ENCODE measurements around the gene DMXL2.

The DMXL2 gene

GRCh38 chr15:51601801-51602200 is 20.8 kb downstream of the DMXL2 start:
- Histone ChIP-seq H3K9ac (ENCODE audit: low read length) (no peak overlapping the region), H3K27me3 (ENCODE audit: control insufficient read depth, insufficient read depth, low read length) (no peaks in the 10 kb centered on the region), H3K36me3 (ENCODE audit: control insufficient read depth, insufficient read depth, low read length) (no peaks in the 10 kb centered on the region), H3K9me3 (ENCODE audit: control insufficient read depth, insufficient read depth, low read depth, low read length) (no peaks in the 10 kb centered on the region), H3K4me3 (ENCODE audit: low read depth, low read length) (no peak overlapping the region), H3K27ac (ENCODE audit: low read depth, low read length) (no peak overlapping the region), H3K4me1 (ENCODE audit: control insufficient read depth, insufficient read depth, low read length) (no peaks in the 10 kb centered on the region)

- no peak overlapping the region for H3K27ac ChIP-seq (ENCODE audit: low read depth, low read length)
- H3K9ac ChIP-seq (ENCODE audit: low read length), result no peak overlapping the region
- no peaks in the 10 kb centered on the region for H3K36me3 ChIP-seq (ENCODE audit: control insufficient read depth, insufficient read depth, low read length)
- H3K27me3 ChIP-seq (ENCODE audit: control insufficient read depth, insufficient read depth, low read length), result no peaks in the 10 kb centered on the region
- no peak overlapping the region for H3K4me3 ChIP-seq (ENCODE audit: low read depth, low read length)
- no peaks in the 10 kb centered on the region for H3K9me3 ChIP-seq (ENCODE audit: control insufficient read depth, insufficient read depth, low read depth, low read length)
- no peaks in the 10 kb centered on the region for H3K4me1 ChIP-seq (ENCODE audit: control insufficient read depth, insufficient read depth, low read length)
Observed at GRCh38 chr15:51600114-51600513, 22.5 kb downstream of the DMXL2 start.

GRCh38 chr15:51589881-51590568 is 32.5 kb downstream of the DMXL2 start:
- no peaks in the 10 kb centered on the region for H3K36me3 ChIP-seq (ENCODE audit: control insufficient read depth, insufficient read depth, low read length)
- no peak overlapping the region for H3K9ac ChIP-seq (ENCODE audit: low read length)
- H3K27ac ChIP-seq (ENCODE audit: low read depth, low read length), result no peak overlapping the region
- H3K4me1 ChIP-seq (ENCODE audit: control insufficient read depth, insufficient read depth, low read length), result no peaks in the 10 kb centered on the region
- H3K4me3 ChIP-seq (ENCODE audit: low read depth, low read length), result no peak overlapping the region
- H3K27me3 ChIP-seq (ENCODE audit: control insufficient read depth, insufficient read depth, low read length), result no peaks in the 10 kb centered on the region
- H3K9me3 ChIP-seq (ENCODE audit: control insufficient read depth, insufficient read depth, low read depth, low read length), result peaks cover 34% of the 10 kb centered on the region

GRCh38 chr15:51588966-51589365 is 33.6 kb downstream of the DMXL2 start:
- Histone ChIP-seq H3K9ac (ENCODE audit: low read length) (no peak overlapping the region), H3K4me1 (ENCODE audit: control insufficient read depth, insufficient read depth, low read length) (no peaks in the 10 kb centered on the region), H3K4me3 (ENCODE audit: low read depth, low read length) (no peak overlapping the region), H3K36me3 (ENCODE audit: control insufficient read depth, insufficient read depth, low read length) (no peaks in the 10 kb centered on the region), H3K9me3 (ENCODE audit: control insufficient read depth, insufficient read depth, low read depth, low read length) (peaks cover 34% of the 10 kb centered on the region), H3K27me3 (ENCODE audit: control insufficient read depth, insufficient read depth, low read length) (no peaks in the 10 kb centered on the region), H3K27ac (ENCODE audit: low read depth, low read length) (no peak overlapping the region)

- Histone ChIP-seq H3K4me3 (ENCODE audit: low read depth, low read length) (no peak overlapping the region), H3K27me3 (ENCODE audit: control insufficient read depth, insufficient read depth, low read length) (no peaks in the 10 kb centered on the region), H3K4me1 (ENCODE audit: control insufficient read depth, insufficient read depth, low read length) (no peaks in the 10 kb centered on the region), H3K36me3 (ENCODE audit: control insufficient read depth, insufficient read depth, low read length) (no peaks in the 10 kb centered on the region), H3K9ac (ENCODE audit: low read length) (no peak overlapping the region), H3K9me3 (ENCODE audit: control insufficient read depth, insufficient read depth, low read depth, low read length) (peaks cover 28% of the 10 kb centered on the region), H3K27ac (ENCODE audit: low read depth, low read length) (no peak overlapping the region)
Observed at GRCh38 chr15:51585986-51586385, 36.6 kb downstream of the DMXL2 start.

- peaks cover 5% of the 10 kb centered on the region; the same call in 1 of the 2 replicates for H3K9me3 ChIP-seq (ENCODE audit: control insufficient read depth, insufficient read depth, low read depth, low read length)
- H3K4me1 ChIP-seq (ENCODE audit: control insufficient read depth, insufficient read depth, low read length), result no peaks in the 10 kb centered on the region
- no peak overlapping the region for H3K4me3 ChIP-seq (ENCODE audit: low read depth, low read length)
- no peak overlapping the region for H3K9ac ChIP-seq (ENCODE audit: low read length)
- H3K36me3 ChIP-seq (ENCODE audit: control insufficient read depth, insufficient read depth, low read length), result no peaks in the 10 kb centered on the region
- no peak overlapping the region for H3K27ac ChIP-seq (ENCODE audit: low read depth, low read length)
- H3K27me3 ChIP-seq (ENCODE audit: control insufficient read depth, insufficient read depth, low read length), result no peaks in the 10 kb centered on the region
Observed at GRCh38 chr15:51580982-51581381, 41.6 kb downstream of the DMXL2 start.

- no peak overlapping the region for H3K27ac ChIP-seq (ENCODE audit: low read depth, low read length)
- H3K4me3 ChIP-seq (ENCODE audit: low read depth, low read length), result no peak overlapping the region
- H3K9me3 ChIP-seq (ENCODE audit: control insufficient read depth, insufficient read depth, low read depth, low read length), result no peaks in the 10 kb centered on the region; the same call in 1 of the 2 replicates
- no peaks in the 10 kb centered on the region for H3K4me1 ChIP-seq (ENCODE audit: control insufficient read depth, insufficient read depth, low read length)
- H3K9ac ChIP-seq (ENCODE audit: low read length), result no peak overlapping the region
- no peaks in the 10 kb centered on the region for H3K36me3 ChIP-seq (ENCODE audit: control insufficient read depth, insufficient read depth, low read length)
- no peaks in the 10 kb centered on the region for H3K27me3 ChIP-seq (ENCODE audit: control insufficient read depth, insufficient read depth, low read length)
Observed at GRCh38 chr15:51580385-51580784, 42.2 kb downstream of the DMXL2 start.

- no peaks in the 10 kb centered on the region for H3K9me3 ChIP-seq (ENCODE audit: control insufficient read depth, insufficient read depth, low read depth, low read length)
- H3K27me3 ChIP-seq (ENCODE audit: control insufficient read depth, insufficient read depth, low read length), result no peaks in the 10 kb centered on the region
- H3K36me3 ChIP-seq (ENCODE audit: control insufficient read depth, insufficient read depth, low read length), result no peaks in the 10 kb centered on the region
- no peak overlapping the region for H3K9ac ChIP-seq (ENCODE audit: low read length)
- no peaks in the 10 kb centered on the region for H3K4me1 ChIP-seq (ENCODE audit: control insufficient read depth, insufficient read depth, low read length)
- H3K4me3 ChIP-seq (ENCODE audit: low read depth, low read length), result no peak overlapping the region
- no peak overlapping the region for H3K27ac ChIP-seq (ENCODE audit: low read depth, low read length)
Observed at GRCh38 chr15:51579012-51579411, 43.6 kb downstream of the DMXL2 start.

GRCh38 chr15:51577636-51578304 is 44.8 kb downstream of the DMXL2 start:
- no peaks in the 10 kb centered on the region for H3K36me3 ChIP-seq (ENCODE audit: control insufficient read depth, insufficient read depth, low read length)
- no peak overlapping the region for H3K9ac ChIP-seq (ENCODE audit: low read length)
- H3K27me3 ChIP-seq (ENCODE audit: control insufficient read depth, insufficient read depth, low read length), result no peaks in the 10 kb centered on the region
- H3K4me1 ChIP-seq (ENCODE audit: control insufficient read depth, insufficient read depth, low read length), result no peaks in the 10 kb centered on the region
- no peak overlapping the region for H3K4me3 ChIP-seq (ENCODE audit: low read depth, low read length)
- H3K9me3 ChIP-seq (ENCODE audit: control insufficient read depth, insufficient read depth, low read depth, low read length), result no peaks in the 10 kb centered on the region
- no peak overlapping the region for H3K27ac ChIP-seq (ENCODE audit: low read depth, low read length)

GRCh38 chr15:51576911-51577500 is 45.6 kb downstream of the DMXL2 start:
- Histone ChIP-seq H3K9ac (ENCODE audit: low read length) (no peak overlapping the region), H3K4me3 (ENCODE audit: low read depth, low read length) (no peak overlapping the region), H3K27me3 (ENCODE audit: control insufficient read depth, insufficient read depth, low read length) (no peaks in the 10 kb centered on the region), H3K4me1 (ENCODE audit: control insufficient read depth, insufficient read depth, low read length) (no peaks in the 10 kb centered on the region), H3K27ac (ENCODE audit: low read depth, low read length) (no peak overlapping the region), H3K36me3 (ENCODE audit: control insufficient read depth, insufficient read depth, low read length) (no peaks in the 10 kb centered on the region), H3K9me3 (ENCODE audit: control insufficient read depth, insufficient read depth, low read depth, low read length) (no peaks in the 10 kb centered on the region)

- Histone ChIP-seq H3K4me1 (ENCODE audit: control insufficient read depth, insufficient read depth, low read length) (no peaks in the 10 kb centered on the region), H3K36me3 (ENCODE audit: control insufficient read depth, insufficient read depth, low read length) (no peaks in the 10 kb centered on the region), H3K27me3 (ENCODE audit: control insufficient read depth, insufficient read depth, low read length) (no peaks in the 10 kb centered on the region), H3K9me3 (ENCODE audit: control insufficient read depth, insufficient read depth, low read depth, low read length) (no peaks in the 10 kb centered on the region), H3K27ac (ENCODE audit: low read depth, low read length) (no peak overlapping the region), H3K4me3 (ENCODE audit: low read depth, low read length) (no peak overlapping the region), H3K9ac (ENCODE audit: low read length) (no peak overlapping the region)
Observed at GRCh38 chr15:51576286-51576850, 46.2 kb downstream of the DMXL2 start.

Data from HUES6 (cell line).